Measurements from ENCODE around the gene PRPF8. TPM values are rescaled to one million over a fixed set of nuclear protein-coding genes. Genes with fewer than 3 reads are reported as not detected.
A peak's percentile ranks its signal among the peaks of the same experiment; 100 is the strongest.
"Not testable (repeated sequence)": the region's sequence is repeated elsewhere in the genome, so short reads cannot be mapped to it uniquely, and the experiment has no call there.

Gene PRPF8
- total RNA-seq, 1 donor from 2014 or later: 185 TPM

DNA sequence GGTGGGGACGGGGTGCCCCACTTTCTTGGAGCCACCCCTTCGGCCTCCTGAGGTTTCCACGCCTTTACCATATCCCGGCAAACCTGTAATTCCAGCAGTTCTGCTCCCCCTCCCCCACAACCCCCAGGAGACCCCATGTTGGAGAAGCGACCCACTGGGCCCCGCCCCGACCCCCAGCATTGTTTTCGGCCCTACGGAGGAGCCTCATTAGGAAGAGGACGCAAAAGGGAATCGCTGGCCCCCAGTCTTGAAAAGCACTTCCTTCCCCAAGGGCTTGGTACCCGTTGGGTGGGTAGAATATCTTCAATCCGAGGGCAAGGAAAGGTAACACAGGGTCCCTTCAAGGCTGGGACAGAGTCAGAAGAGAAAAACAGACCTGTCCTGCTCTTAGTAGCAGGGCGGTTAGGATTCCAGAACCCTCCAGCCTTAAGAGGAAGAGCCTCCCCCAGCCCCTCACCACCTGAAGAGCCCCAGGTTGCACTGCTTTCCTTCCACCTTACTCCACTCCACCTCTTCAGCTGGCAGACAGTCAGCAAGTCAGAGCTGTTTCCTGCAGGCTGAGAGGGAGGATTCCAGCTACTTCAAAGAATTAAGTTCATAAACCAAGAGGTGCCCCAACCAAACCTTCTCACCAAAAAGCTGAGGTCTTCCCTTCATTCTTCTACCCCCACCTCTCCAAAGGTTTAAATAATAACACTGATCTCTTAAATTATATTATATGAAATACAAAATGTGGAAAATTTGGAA, 26.3 kb upstream of the PRPF8 start:
- TF ChIP-seq, protein P1, sequence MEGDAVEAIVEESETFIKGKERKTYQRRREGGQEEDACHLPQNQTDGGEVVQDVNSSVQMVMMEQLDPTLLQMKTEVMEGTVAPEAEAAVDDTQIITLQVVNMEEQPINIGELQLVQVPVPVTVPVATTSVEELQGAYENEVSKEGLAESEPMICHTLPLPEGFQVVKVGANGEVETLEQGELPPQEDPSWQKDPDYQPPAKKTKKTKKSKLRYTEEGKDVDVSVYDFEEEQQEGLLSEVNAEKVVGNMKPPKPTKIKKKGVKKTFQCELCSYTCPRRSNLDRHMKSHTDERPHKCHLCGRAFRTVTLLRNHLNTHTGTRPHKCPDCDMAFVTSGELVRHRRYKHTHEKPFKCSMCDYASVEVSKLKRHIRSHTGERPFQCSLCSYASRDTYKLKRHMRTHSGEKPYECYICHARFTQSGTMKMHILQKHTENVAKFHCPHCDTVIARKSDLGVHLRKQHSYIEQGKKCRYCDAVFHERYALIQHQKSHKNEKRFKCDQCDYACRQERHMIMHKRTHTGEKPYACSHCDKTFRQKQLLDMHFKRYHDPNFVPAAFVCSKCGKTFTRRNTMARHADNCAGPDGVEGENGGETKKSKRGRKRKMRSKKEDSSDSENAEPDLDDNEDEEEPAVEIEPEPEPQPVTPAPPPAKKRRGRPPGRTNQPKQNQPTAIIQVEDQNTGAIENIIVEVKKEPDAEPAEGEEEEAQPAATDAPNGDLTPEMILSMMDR (IDR thresholded peaks at IDR 0.05; ENCODE audit: insufficient read depth, low read length, poor library complexity, severe bottlenecking): no peak
- Histone ChIP-seq H3K36me3 (ENCODE audit: control insufficient read depth, insufficient read depth, low read length) (peaks cover 11% of the 10 kb centered on the region), H3K27me3 (ENCODE audit: control insufficient read depth, insufficient read depth, low read length) (no peaks in the 10 kb centered on the region), H3K4me3 (ENCODE audit: low read depth, low read length) (peak overlapping the region; percentile 70)
- no peak for DNase-seq (ENCODE audit: low read depth)

GRCh38 chr17:1709971-1710806, 25.5 kb upstream of the PRPF8 start, which contains the start of gene TLCD2:
Gene TLCD2 (minus strand): TSS chr17:1710377. CDS start chr17:1710242, 135 bp downstream.
- DNase-seq (ENCODE audit: low read depth): no peak
- Histone ChIP-seq H3K4me3 (ENCODE audit: low read depth, low read length) (peak within 1 kb of the TSS; percentile 70), H3K36me3 (ENCODE audit: control insufficient read depth, insufficient read depth, low read length) (peaks cover 11% of the 10 kb centered on the region), H3K27me3 (ENCODE audit: control insufficient read depth, insufficient read depth, low read length) (no peaks in the 10 kb centered on the region)
- TF ChIP-seq, protein P1 (IDR thresholded peaks at IDR 0.05; ENCODE audit: insufficient read depth, low read length, poor library complexity, severe bottlenecking): no peak

DNA sequence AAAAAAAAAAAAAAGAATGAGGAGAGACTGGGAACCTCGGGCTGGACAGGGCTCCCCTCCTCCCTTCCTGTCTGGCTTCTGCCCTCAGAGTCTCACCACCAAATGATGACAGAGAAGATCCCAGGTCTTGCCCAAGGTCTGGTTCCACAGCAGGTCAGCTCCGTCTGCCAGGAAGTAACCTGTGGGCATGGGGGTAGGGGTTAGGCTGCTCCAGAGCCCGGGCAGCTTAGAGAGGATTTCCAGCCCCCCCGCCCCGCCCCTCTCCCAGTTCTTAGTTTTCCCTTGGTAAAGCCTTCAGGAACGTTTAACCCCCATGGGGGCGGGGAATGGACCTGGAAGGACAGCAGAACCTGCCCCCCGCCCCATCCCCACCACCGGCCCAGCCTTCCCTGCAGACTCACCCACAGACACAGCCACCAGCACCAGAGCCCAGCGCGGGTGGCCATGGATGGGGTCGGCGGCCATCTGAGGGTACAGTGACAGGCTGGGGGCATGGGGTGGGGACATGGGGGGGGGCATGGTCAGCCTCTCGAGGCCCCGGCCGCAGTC, 24.8 kb upstream of the PRPF8 start:
- Histone ChIP-seq H3K36me3 (ENCODE audit: control insufficient read depth, insufficient read depth, low read length) (peaks cover 11% of the 10 kb centered on the region), H3K27me3 (ENCODE audit: control insufficient read depth, insufficient read depth, low read length) (no peaks in the 10 kb centered on the region), H3K4me3 (ENCODE audit: low read depth, low read length) (peak overlapping the region; percentile 70)
- TF ChIP-seq, protein P1 (IDR thresholded peaks at IDR 0.05; ENCODE audit: insufficient read depth, low read length, poor library complexity, severe bottlenecking): no peak
- no peak for DNase-seq (ENCODE audit: low read depth)

DNA sequence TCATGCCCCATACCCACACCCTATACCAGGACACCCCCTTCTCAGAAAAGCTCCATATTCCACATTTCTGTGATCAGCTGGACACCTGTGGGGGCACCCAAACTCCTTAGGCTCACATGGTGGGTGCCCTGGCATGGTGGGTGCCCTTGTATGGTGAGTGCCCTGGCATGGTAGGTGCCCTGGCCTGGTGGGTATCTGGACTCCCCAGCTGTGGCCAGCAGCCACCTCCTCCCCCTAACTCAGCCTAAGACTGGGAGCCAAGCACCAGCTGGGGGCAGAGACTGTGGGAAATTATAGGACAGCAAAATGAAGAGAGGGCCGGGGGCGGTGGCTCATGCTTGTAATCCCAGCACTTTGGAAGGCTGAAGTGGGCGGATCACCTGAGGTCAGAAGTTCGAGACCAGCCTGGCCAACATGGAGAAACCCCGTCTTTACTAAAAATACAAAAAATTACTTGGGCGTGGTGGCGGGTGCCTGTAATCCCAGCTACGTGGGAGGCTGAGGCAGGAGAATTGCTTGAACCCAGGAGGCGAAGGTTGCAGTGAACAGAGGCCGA, 24.2 kb upstream of the PRPF8 start:
- H3K27me3 ChIP-seq (ENCODE audit: control insufficient read depth, insufficient read depth, low read length); H3K4me3 ChIP-seq (ENCODE audit: low read depth, low read length); DNase-seq (ENCODE audit: low read depth): not testable (repeated sequence)
- H3K36me3 ChIP-seq (ENCODE audit: control insufficient read depth, insufficient read depth, low read length): peaks cover 11% of the 10 kb centered on the region

DNA sequence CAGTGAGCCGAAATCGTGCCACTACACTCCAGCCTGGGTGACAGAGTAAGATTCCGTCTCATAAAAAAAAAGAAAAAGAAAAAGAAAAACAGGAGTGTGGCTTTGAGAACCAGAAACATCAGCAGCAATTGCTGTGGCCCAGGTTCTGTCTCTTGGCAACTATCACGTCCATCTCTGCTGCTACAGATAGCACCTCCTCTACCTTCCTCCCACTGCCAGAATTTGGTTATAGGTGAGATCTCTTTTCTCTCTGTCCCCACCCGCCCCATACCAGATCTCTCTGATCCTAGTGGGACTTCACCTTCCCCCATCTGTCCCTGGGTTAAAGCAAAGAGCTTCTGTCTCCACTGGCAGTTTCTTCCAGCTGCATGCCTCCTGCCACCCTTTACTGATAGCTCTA, 22.4 kb upstream of the PRPF8 start:
- DNase-seq (ENCODE audit: low read depth): no peak
- no peak overlapping the region for H3K4me3 ChIP-seq (ENCODE audit: low read depth, low read length)
- H3K36me3 ChIP-seq (ENCODE audit: control insufficient read depth, insufficient read depth, low read length): peaks cover 2% of the 10 kb centered on the region
- TF ChIP-seq, protein P1 (IDR thresholded peaks at IDR 0.05; ENCODE audit: insufficient read depth, low read length, poor library complexity, severe bottlenecking): no peak
- H3K27me3 ChIP-seq (ENCODE audit: control insufficient read depth, insufficient read depth, low read length): no peaks in the 10 kb centered on the region

DNA sequence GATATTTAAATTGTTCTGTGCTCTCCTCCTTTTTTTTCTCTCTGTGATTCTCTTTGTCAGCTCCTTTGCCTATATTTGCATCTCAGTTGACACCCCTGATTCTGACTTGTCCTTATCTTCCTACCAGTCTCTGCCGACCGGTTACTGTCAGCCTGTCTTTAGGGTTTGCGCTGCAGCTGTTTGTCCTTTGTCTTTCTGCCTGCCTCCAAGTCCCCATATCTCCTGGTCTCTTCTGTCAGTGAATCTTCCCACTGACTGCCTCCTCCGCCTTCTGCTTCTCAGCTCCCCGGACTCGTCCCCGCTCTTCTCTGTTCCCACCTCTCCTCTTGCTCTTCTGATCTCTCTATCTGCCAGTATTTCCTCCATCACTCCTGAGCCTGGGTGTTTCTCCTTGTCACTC, 20.3 kb upstream of the PRPF8 start:
- Histone ChIP-seq H3K4me3 (ENCODE audit: low read depth, low read length) (no peak overlapping the region), H3K27me3 (ENCODE audit: control insufficient read depth, insufficient read depth, low read length) (no peaks in the 10 kb centered on the region), H3K36me3 (ENCODE audit: control insufficient read depth, insufficient read depth, low read length) (no peaks in the 10 kb centered on the region)
- no peak for DNase-seq (ENCODE audit: low read depth)
- TF ChIP-seq, protein P1 (IDR thresholded peaks at IDR 0.05; ENCODE audit: insufficient read depth, low read length, poor library complexity, severe bottlenecking): no peak

All from kidney epithelial cell (primary cell).